ENCODE data around the gene FAM229A.
A peak's percentile ranks its signal among the peaks of the same experiment; 100 is the strongest.

- TF ChIP-seq POLR2A (IDR thresholded peaks at IDR 0.05) = peak; percentile 74
- TF ChIP-seq CTCF (IDR thresholded peaks at IDR 0.05) = no peak
Observed at GRCh38 chr1:32335790-32336590, 26.3 kb downstream of the FAM229A start, which contains the start of gene MARCKSL1.
